Ovary (tissue), 9 donors: ENCODE measurements around the gene RGS2. TPM values are rescaled to one million over a fixed set of nuclear protein-coding genes. Genes with fewer than 3 reads are reported as not detected.

Experiments
- DNase-seq, 5 donors: peaks; one replicate each; pipeline ENCODE4 v3.0.0-alpha.2; 2019 to 2020
- H3K27ac ChIP-seq, 2 donors: fragments of 200-600 bp; one replicate each; pipeline versions ENCODE4 v1.5.1 to v1.8.0; 2019 to 2022
- H3K27me3 ChIP-seq: fragments of 200-600 bp; one replicate; pipeline ENCODE4 v1.8.0; 2022
- H3K36me3 ChIP-seq: fragments of 200-600 bp; sonication (generic); one replicate; pipeline ENCODE4 v1.5.1; 2019
- H3K4me1 ChIP-seq: one replicate; pipeline ENCODE4 v1.8.1; 2013; ENCODE audit warnings: mild to moderate bottlenecking, moderate library complexity; ENCODE audit not compliant: insufficient read depth
- H3K4me3 ChIP-seq: fragments of 200-600 bp; sonication (generic); one replicate; pipeline ENCODE4 v1.5.1; 2017
- H3K9me3 ChIP-seq, 2 donors: fragments of 200-600 bp in 1 of 2; sonication (generic) in 1 of 2; one replicate each; pipeline versions ENCODE4 v1.5.1 to v1.8.1; 2013 to 2019; ENCODE audit warnings: mild to moderate bottlenecking in 1 of 2, moderate library complexity in 1 of 2
- CTCF ChIP-seq, 3 donors: fragments of 450-650 bp in 2 of 3; fragments of 200-600 bp in 1 of 3; IDR thresholded peaks; one replicate each; pipeline versions ENCODE4 v1.5.1 to v1.8.0; 2016 to 2022; ENCODE audit warnings: antibody characterized with exemption in 3 of 3, mild to moderate bottlenecking in 1 of 3
- EP300 ChIP-seq: sonication (generic); formaldehyde crosslinking; IDR thresholded peaks from one replicate; pipeline ENCODE4 v1.6.1; 2017; ENCODE audit warnings: antibody characterized with exemption
- POLR2A ChIP-seq: fragments of 450-650 bp; IDR thresholded peaks from one replicate; pipeline ENCODE4 v1.6.1; 2017; ENCODE audit warnings: antibody characterized with exemption, mild to moderate bottlenecking, moderate library complexity
- WGBS, 3 donors: extraction: QIAGEN DNeasy Blood & Tissue Kit in 1 of 3; methylation state at CpG; one replicate each; pipeline versions ENCODE4 v1.1.5 to v1.1.7; 2013 to 2017; 5-methylcytosine and 5-hydroxymethylcytosine counted together
- intact Hi-C, 4 donors: fragments of 100-400 bp; cut with DNase I; formaldehyde crosslinking; loops; one replicate each; pipeline versions ENCODE4 v1.11.0 to v1.15.1; 2022 to 2023
- polyA plus RNA-seq, 2 donors: library from polyadenylated mRNA; stranded (reverse); fragments of 200-250 nt in 1 of 2; fragments of 350-450 nt in 1 of 2; fragmentation: Illumina TruSeq in 1 of 2; extraction: RNeasy Lipid Tissue Mini Kit (QIAGEN cat#74804) in 1 of 2; gene quantifications; one replicate each; pipeline ENCODE4 v1.2.3, GENCODE V29; 2013 to 2014
- total RNA-seq, 7 donors: library from RNA; depleted of rRNA in 2 of 7; stranded (reverse); fragments of >200 nt in 2 of 7; fragmentation: NEBNext Ultra II Directional in 3 of 7; extraction: Animal tissue kit (Norgen Biotek cat#: 25700) in 3 of 7; gene quantifications; one replicate each; pipeline versions ENCODE4 v1.1.0 to v1.2.4, GENCODE V29; 2016 to 2023
- donor health status: DM: no; HTN: no; CAD: no; lungs with moderate emphysema.
- donor health status: DM: no; HTN: no; CAD: no.
- donor health status: Bipolar disorder and iron deficiency.
- donor health status: DM: yes; HTN: yes; CAD: no.
- donor health status: DM: no; HTN: no; CAD: no.
- donor health status: DM: yes; HTN: yes; CAD: no.

The RGS2 gene
- total and polyA plus RNA-seq, 9 donors: 31.0 to 247 (median 56.4) TPM

DNA sequence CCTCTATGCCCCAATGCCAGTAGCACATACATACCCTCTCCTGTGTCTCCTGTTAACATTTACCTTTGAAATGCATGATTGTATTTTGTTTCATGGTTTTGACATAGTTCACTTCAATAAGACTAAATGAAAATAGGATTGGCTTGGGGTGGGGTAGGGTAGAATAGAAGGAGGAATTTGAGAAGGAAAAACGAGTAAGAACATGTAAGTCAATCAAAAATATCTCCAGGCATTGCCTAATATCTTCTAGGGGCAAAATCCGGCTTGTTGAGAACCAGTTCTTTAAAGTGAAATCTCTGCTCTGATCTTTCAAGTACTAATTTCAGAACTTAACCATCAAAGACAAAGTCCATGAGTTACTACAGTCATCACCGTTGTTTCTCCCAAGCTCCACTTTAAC lies 31.8 kb upstream of the RGS2 start:
- 75 to 79% (median 77%) methylated on average over 3 of the region's 3 CpGs for WGBS, 3 donors
- no peak for TF ChIP-seq POLR2A
- no peak for TF ChIP-seq EP300
- no peak for TF ChIP-seq CTCF (IDR thresholded peaks at IDR 0.05)
- Histone ChIP-seq H3K4me3 (no peak overlapping the region), H3K27ac (no peak overlapping the region), H3K27me3 (no peaks in the 10 kb centered on the region), H3K4me1 (no peaks in the 10 kb centered on the region), H3K9me3 (no peaks in the 10 kb centered on the region), H3K36me3 (no peaks in the 10 kb centered on the region)
- intact Hi-C loops: no loop called here
- DNase-seq: no peak

GRCh38 chr1:192783791-192784190 lies 25.0 kb upstream of the RGS2 start:
- TF ChIP-seq CTCF (IDR thresholded peaks at IDR 0.05) (no peak), EP300 (no peak)
- H3K4me3 ChIP-seq: no peak overlapping the region
- no peak for DNase-seq
- no peaks in the 10 kb centered on the region for H3K9me3 ChIP-seq
- intact Hi-C loops: no loop called here
- H3K27ac ChIP-seq: no peak overlapping the region
- no peaks in the 10 kb centered on the region for H3K4me1 ChIP-seq
- no peaks in the 10 kb centered on the region for H3K27me3 ChIP-seq
- H3K36me3 ChIP-seq: no peaks in the 10 kb centered on the region
- WGBS, 3 donors: 88 to 94% (median 90%) methylated on average over 6 of the region's 6 CpGs

GRCh38 chr1:192784397-192784796 lies 24.4 kb upstream of the RGS2 start:
- no peak for DNase-seq
- Histone ChIP-seq H3K4me1 (no peaks in the 10 kb centered on the region), H3K27me3 (no peaks in the 10 kb centered on the region), H3K27ac (no peak overlapping the region), H3K9me3 (no peaks in the 10 kb centered on the region), H3K4me3 (no peak overlapping the region), H3K36me3 (no peaks in the 10 kb centered on the region)
- WGBS, 3 donors: 36 to 63% (median 43%) methylated on average over 2 of the region's 2 CpGs
- intact Hi-C loops: no loop called here
- TF ChIP-seq POLR2A (no peak), EP300 (no peak), CTCF (IDR thresholded peaks at IDR 0.05) (no peak)

DNA sequence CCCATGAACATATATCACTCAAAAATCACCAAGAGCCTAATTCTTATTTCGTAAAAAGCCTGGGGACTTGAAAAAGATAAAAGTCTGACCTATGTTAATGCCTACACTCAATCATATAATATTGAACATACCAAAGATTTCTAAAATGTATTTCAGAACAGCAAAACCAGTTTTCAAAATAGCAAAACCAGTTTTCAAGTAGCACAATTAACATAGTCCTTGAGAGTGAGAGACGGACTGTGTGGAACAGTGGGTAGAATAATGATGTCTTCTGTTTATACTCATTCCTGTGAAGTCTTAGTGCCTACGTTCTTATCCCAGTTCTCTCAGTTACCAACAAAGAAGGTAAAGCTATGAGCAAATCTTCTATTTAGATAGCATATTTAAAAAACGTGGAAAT lies 22.3 kb upstream of the RGS2 start:
- 86 to 91% (median 90%) methylated on average over 4 of the region's 4 CpGs for WGBS, 3 donors
- no peaks in the 10 kb centered on the region for H3K4me1 ChIP-seq

More for the DNA sequence above, 22.3 kb upstream of the RGS2 start:
- Histone ChIP-seq H3K9me3 (no peaks in the 10 kb centered on the region), H3K27ac (no peak overlapping the region), H3K4me3 (no peak overlapping the region), H3K27me3 (no peaks in the 10 kb centered on the region), H3K36me3 (no peaks in the 10 kb centered on the region)
- TF ChIP-seq POLR2A: no peak
- TF ChIP-seq CTCF (IDR thresholded peaks at IDR 0.05): no peak
- no peak for TF ChIP-seq EP300
- intact Hi-C loops: no loop called here
- DNase-seq: no peak
